Thyroid gland (tissue), 4 donors: ENCODE results near the gene PTEN. TPM values are rescaled to one million over a fixed set of nuclear protein-coding genes. Genes with fewer than 3 reads are reported as not detected.

Experiments
- DNase-seq, 2 donors: peaks; one replicate each; pipeline ENCODE4 v3.0.0-alpha.2; 2019
- H3K27ac ChIP-seq, 3 donors: fragments of 200-600 bp; sonication (generic); 1 replicate in 2 of 3; 2 replicates in 1 of 3; pipeline ENCODE4 v1.5.1; 2016 to 2019; ENCODE audit warnings: mild to moderate bottlenecking in 1 of 3, moderate library complexity in 1 of 3
- H3K27me3 ChIP-seq: fragments of 200-600 bp; sonication (generic); one replicate; pipeline ENCODE4 v1.5.1; 2019
- H3K36me3 ChIP-seq, 2 donors: fragments of 200-600 bp; sonication (generic); one replicate each; pipeline ENCODE4 v1.5.1; 2016 to 2019
- H3K4me1 ChIP-seq, 2 donors: fragments of 200-600 bp; sonication (generic); one replicate each; pipeline ENCODE4 v1.5.1; 2017 to 2019
- H3K4me3 ChIP-seq, 3 donors: fragments of 200-600 bp; sonication (generic); replicated peaks in 1 of 3; 1 replicate in 2 of 3; 2 replicates in 1 of 3; pipeline ENCODE4 v1.5.1; 2016; ENCODE audit warnings: mild to moderate bottlenecking in 1 of 3
- H3K9me3 ChIP-seq: fragments of 200-600 bp; sonication (generic); one replicate; pipeline ENCODE4 v1.5.1; 2017
- CTCF ChIP-seq, 6 experiments: fragments of 200-600 bp in 3 of 6; fragments of 450-650 bp in 3 of 6; sonication (generic) in 3 of 6; IDR thresholded peaks; one replicate each; pipeline ENCODE4 v1.5.1; 2016 to 2019; ENCODE audit warnings: antibody characterized with exemption in 6 of 6, mild to moderate bottlenecking in 2 of 6, inconsistent platforms in 1 of 6, moderate library complexity in 1 of 6
- POLR2A ChIP-seq, 2 donors: fragments of 450-650 bp; IDR thresholded peaks; one replicate each; pipeline ENCODE4 v1.6.1; 2017; ENCODE audit warnings: antibody characterized with exemption in 2 of 2, mild to moderate bottlenecking in 2 of 2, moderate library complexity in 1 of 2
- WGBS, 2 donors: methylation state at CpG; one replicate each; pipeline ENCODE4 v1.1.5; 2017; 5-methylcytosine and 5-hydroxymethylcytosine counted together
- intact Hi-C: fragments of 100-400 bp; cut with DNase I; formaldehyde crosslinking; loops from one replicate; pipeline ENCODE4 v1.15.1; 2023
- total RNA-seq, 4 donors: library from RNA; depleted of rRNA; stranded (reverse); fragments of >200 nt; gene quantifications; one replicate each; pipeline ENCODE4 v1.2.3, GENCODE V29; 2016

The PTEN gene
- 100 to 1,000 TPM; 112 to 183 (median 150) TPM for total RNA-seq

GRCh38 chr10:87863053-87863943, at the start of gene PTEN, which contains the start of gene KLLN:
PTEN (plus strand) TSS chr10:87863625; CDS start chr10:87864470, 845 bp downstream.
KLLN (minus strand) TSS chr10:87863533; CDS start chr10:87862487, 1,046 bp downstream.
- no peaks in the 10 kb centered on the region for H3K27me3 ChIP-seq
- no peaks in the 10 kb centered on the region for H3K9me3 ChIP-seq
- peaks cover 4 to 10% of the 10 kb centered on the region in 2 donors for H3K4me1 ChIP-seq
- H3K4me3 ChIP-seq = peak within 1 kb of the TSS; percentile 62 to 86 (median 65)
- WGBS, 2 donors = 0% methylated on average over 10 to 15 of the region's 89 CpGs
- peak; percentile 90 for DNase-seq
- H3K27ac ChIP-seq = peak within 1 kb of the TSS; percentile 93 to 99 (median 99)
- intact Hi-C loops = loop anchor here (5.0 to 10.0 kb wide), 2 partner anchors 252 to 524 kb away; no protein-coding TSS in a partner anchor
- no peak for TF ChIP-seq CTCF (IDR thresholded peaks at IDR 0.05)
- peak; percentile 66 to 94 for TF ChIP-seq POLR2A (IDR thresholded peaks at IDR 0.05)
- H3K36me3 ChIP-seq = no peaks in the 10 kb centered on the region

DNA sequence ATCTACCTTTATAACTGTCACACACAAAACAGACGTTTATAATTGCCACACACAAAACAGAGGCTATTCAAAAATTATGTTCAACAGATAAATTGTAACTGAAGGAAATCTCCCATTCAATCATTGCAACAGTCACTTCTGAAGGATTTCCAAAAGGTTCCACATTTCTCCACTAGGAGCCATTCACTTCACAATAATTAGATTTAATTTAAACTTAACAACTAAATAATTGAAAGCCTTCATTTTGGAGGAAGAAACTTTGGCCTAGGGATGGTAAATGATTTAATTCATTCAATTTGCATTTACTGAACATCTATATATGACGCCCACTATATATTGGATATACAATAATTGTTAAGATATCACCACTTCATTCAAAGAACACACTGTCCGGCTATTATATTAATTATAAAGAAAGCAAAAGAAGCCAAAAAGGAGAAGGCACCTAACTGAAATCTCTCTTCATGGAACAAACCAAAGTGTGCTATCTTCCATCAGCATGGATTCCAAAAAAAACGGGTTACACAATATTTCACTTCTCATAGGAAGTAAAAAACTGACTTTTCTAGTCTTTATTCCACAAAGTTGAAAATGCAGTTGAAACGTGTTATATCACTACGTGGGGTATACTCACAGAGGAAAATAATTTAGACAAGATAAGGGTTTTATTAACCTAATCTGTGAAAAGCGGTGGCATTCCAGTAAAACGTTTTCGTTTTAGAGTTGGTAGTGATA, 47.1 kb upstream of the PTEN start:
- H3K27ac ChIP-seq = no peak overlapping the region
- H3K36me3 ChIP-seq = no peaks in the 10 kb centered on the region
- DNase-seq = no peak
- H3K4me3 ChIP-seq = no peak overlapping the region
- H3K9me3 ChIP-seq = no peaks in the 10 kb centered on the region
- H3K27me3 ChIP-seq = no peaks in the 10 kb centered on the region
- peaks cover 0 to 13% of the 10 kb centered on the region in 2 donors for H3K4me1 ChIP-seq
- intact Hi-C loops = no loop called here
- 80% methylated on average over 9 of the region's 9 CpGs for WGBS, 2 donors
- TF ChIP-seq POLR2A (IDR thresholded peaks at IDR 0.05) (no peak), CTCF (IDR thresholded peaks at IDR 0.05) (no peak)

DNA sequence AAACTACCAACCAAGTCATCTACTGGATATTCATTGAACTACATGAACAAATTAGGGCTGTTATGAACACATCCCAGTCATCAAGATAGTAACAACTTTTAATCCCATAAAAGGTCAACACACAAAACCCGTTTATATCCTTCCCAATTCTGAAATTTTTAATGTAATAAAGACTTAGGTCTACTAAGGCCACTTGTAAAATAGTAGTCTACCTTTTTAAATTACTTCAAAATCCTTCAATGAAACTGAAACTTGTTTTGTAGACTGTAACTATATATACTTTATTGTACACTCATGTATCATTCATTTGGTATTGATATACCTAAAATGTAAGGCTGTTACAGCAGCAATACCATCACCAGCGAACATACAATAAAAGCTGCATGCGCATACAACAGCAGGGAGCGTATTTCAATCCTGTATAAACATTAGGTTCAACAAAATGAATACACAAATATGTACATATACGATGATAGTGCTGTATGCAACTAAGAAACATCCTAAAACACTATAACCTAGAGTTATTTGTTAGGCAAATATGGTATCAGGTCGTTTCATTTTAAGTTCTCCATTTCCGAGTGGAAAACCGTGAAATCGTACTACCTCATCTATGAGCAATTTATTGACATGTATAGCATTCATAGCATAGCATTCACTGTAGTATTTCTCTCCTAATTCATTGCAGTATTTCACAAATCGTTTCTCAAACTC, 46.4 kb upstream of the PTEN start:
- DNase-seq = no peak
- H3K4me1 ChIP-seq = peaks cover 0 to 13% of the 10 kb centered on the region in 2 donors
- TF ChIP-seq POLR2A (IDR thresholded peaks at IDR 0.05) = no peak
- no peak for TF ChIP-seq CTCF (IDR thresholded peaks at IDR 0.05)
- H3K9me3 ChIP-seq = no peaks in the 10 kb centered on the region
- intact Hi-C loops = no loop called here
- H3K36me3 ChIP-seq = no peaks in the 10 kb centered on the region
- WGBS, 2 donors = 24 to 26% methylated on average over 10 of the region's 10 CpGs
- peak overlapping the region; percentile 75 to 85 (median 80) for H3K27ac ChIP-seq
- peak overlapping the region; percentile 19 to 65 (median 64) for H3K4me3 ChIP-seq
- no peaks in the 10 kb centered on the region for H3K27me3 ChIP-seq

DNA sequence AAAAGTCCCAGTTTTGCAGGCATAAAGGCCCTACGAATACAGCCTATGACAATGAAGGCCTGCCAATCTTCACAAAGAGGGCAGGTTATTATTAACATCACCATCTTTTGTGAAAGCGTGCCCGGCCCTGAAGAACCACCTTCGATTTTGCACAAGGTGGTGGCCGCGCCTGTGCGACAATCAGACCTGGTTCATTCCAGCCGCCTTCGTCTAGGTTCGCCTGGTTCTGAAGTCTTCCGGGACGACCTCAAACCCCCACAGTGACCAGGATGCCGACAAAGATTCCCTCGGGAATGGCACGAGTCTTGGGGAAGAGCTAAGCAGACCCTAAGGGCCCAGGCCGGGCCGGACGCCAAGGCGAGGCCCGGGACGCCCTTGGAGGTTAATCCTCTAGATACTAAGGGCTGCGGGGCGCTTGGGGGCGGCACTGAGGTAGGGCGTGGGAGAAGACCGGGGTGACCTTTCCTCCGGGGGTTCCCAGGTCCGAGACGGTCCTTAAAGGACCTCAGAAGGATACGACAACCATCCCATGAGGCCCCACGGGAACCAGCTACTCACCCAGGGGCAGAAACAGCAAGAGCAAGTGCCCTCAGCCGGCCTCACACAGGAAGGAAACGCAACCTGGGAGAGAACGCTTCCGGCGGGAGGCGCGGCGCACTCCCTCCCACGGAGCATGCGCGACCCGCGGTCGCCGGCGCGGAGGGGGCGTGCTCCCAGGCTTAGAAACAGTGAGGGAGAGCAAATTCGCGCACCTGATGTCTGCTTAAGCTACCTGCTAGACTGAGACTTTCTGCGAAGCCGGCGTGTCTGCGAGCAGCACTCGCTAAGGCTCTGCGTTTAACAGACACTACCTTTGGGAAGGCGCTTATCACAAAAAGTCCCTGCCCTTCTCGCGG, 45.6 kb upstream of the PTEN start, which contains the start of gene ATAD1:
TSS of gene ATAD1 (minus strand) at position 618 of the 896 bp plus-strand sequence. CDS start 3,627 bp downstream, outside the sequence.
- Histone ChIP-seq H3K4me1 (peaks cover 0 to 13% of the 10 kb centered on the region in 2 donors), H3K27me3 (no peaks in the 10 kb centered on the region), H3K27ac (peak within 1 kb of the TSS; percentile 75 to 85 (median 80)), H3K4me3 (peak within 1 kb of the TSS; percentile 19 to 65 (median 64)), H3K9me3 (no peaks in the 10 kb centered on the region), H3K36me3 (no peaks in the 10 kb centered on the region)
- TF ChIP-seq CTCF (IDR thresholded peaks at IDR 0.05) = peak in 3 of 6 experiments; percentile 20 to 36 (median 22)
- peak; percentile 35 to 87 for TF ChIP-seq POLR2A (IDR thresholded peaks at IDR 0.05)
- peak; percentile 84 to 87 for DNase-seq
- WGBS, 2 donors = 1% methylated on average over 34 to 47 of the region's 60 CpGs
- intact Hi-C loops = no loop called here
